ENCODE measurements around the gene SLCO6A1.

The SLCO6A1 gene

DNA sequence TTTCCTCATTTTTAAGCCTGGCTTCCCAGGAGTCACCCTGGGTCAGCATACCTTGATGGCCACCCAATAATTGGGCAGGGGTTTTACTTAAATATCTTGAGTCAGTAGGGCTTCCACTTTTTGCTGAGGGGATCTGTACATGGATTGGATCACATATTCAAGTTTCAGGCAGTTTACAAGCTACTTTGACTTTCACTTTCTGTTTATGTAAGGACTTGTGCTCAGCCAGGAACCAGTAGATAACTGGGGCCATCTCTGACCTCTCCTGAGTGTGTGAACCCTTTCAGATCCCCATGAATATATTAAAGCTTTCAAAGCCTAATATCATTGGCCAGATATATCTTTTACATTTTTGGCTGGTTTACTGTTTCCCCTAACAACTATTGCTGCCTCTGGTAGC, 45.1 kb downstream of the SLCO6A1 start:
- DNase-seq (ENCODE audit: low read depth): no peak

DNA sequence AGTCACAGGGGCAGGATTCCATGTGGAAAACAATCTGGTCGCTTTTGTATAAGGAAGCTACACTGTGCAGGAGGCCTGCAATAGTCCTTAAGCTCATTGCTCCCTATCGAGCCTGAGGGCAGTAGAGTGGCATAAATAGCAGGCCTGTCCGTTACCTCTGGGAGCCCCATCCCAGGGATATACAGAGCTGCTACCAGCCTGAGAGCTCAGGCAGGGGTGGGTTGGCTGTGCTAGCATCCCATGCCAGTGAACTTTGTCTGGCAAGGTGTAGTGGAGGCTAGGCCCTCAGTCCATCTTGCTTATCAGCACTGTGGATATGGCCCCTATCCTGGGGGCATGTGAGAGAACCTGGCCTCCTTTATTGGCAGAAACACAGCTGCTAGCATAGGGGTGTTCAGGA, 47.7 kb downstream of the SLCO6A1 start:
- no peak for DNase-seq (ENCODE audit: low read depth)

DNA sequence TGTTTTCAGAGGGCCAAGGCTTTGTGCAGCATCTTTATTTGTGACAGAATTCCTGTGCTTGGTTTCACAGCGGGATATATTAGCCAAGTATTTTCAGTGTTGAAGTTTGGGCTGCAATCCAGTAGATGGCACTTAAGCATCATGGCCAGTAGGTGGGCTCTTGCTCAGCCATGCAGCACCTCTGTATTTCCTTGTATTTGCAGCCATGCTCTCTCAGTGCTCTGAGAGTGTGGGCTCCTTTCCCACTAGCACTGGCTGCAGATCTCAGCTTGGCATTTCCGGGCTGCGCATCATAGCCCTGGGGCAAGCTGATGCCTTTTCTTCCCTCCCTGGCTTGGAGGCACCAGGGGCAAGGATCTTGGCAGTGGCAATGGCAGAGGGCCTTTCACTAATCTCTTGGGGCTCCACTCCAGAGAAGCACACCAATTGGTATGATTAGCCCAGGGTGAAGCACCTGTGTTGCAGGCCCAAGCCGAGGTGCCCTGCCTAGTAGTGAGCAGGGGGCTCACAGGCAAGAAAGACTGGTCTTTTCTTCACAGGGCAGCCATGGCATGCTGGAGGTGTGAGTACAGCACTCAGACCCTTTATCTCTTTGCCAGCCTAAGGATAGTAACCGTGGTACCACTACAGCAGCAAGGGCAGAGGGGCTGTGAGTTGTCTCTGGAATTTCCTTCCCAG, 48.3 kb downstream of the SLCO6A1 start:
- DNase-seq (ENCODE audit: low read depth): no peak

DNA sequence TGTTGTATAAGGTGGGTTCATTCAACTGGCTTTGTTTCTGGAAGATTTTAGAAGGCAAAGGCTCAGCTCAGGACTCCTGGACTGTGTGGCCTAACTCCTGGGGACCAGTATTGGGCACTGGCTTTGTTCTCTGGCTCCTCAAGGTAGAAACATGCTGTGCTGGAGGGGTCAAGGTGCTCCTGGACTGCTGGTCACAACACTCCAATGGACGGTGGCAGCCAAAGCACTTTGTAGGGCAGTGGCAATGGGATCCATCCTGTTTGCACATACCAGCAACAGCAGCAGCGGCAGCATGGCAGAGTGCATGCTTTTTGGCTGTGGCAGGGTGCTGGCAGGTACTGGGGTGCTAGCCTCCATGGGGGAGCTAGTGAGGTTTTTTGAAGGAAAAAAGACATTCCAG, 65.3 kb downstream of the SLCO6A1 start:
- no peak for DNase-seq (ENCODE audit: low read depth)

DNA sequence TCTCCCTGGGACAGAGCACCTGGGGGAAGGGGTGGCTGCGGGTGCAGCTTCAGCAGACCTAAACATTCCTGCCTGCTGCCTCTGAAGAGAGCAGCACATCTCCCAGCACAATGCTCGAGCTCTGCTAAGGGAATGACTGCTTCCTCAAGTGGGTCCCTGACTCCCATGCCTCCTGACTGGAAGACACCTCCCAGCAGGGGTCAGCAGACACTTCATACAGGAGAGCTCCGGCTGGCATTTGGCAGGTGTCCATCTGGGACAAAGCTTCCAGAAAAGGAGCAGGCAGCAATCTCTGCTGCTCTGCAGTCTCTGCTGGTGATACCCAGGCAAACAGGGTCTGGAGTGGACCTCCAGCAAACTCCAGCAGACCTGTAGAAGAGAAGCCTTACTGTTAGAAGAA, 77.2 kb downstream of the SLCO6A1 start:
- DNase-seq (ENCODE audit: low read depth): no peak

DNA sequence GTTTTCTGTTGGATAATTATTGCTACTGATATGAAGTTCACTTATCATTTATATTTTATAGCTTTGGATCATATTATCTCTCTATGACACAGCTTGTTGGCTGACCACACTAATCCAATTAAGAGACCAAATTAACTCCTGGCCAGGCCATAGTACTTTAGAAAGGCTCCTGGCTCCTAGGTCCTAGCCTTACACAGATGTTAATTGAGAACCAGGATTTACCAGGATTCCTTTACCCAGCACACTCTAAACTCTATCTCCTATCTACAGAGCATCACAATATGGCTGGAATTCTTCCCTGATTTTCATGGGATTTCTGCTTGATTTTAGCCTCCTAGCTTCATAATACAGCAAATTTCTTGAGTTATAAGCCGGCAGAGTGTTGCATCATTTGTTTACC, 80.3 kb downstream of the SLCO6A1 start:
- DNase-seq (ENCODE audit: low read depth): no peak

DNA sequence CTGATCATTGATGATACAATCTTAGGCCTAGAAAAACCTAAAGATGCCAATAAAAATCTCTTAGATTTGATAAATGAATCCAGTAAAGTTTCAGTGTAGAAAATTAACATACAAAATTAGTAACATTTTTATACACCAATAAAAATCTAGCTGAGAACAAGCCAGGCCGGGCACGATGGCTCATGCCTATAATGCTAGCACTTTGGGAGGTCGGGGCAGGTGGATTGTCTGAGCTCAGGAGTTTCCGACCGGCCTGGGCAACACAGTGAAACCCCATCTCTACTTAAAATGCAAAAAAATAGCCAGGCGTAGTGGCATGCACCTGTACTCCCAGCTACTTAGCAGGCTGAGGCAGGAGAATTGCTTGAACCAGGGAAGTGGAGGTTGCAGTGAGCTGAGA, 84.4 kb downstream of the SLCO6A1 start:
- DNase-seq (ENCODE audit: low read depth): no peak

DNA sequence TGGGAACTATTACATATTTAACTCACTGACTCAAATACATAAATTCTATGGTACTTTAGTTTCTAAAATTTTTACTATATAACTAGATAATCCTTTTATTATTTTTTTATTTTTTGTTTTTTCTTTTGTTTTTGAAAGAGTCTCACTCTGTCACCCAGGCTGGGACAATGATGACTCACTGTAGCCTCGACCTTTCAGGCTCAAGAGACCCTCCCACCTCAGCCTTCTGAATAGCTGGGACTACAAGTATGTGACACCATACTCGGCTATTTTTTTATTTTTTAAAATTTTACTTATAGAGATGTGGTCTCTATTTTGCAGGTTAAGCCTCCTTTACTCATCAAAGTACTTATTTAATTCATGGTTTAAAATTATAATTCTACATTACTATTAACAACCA, 110.6 kb downstream of the SLCO6A1 start:
- DNase-seq (ENCODE audit: low read depth): no peak

DNA sequence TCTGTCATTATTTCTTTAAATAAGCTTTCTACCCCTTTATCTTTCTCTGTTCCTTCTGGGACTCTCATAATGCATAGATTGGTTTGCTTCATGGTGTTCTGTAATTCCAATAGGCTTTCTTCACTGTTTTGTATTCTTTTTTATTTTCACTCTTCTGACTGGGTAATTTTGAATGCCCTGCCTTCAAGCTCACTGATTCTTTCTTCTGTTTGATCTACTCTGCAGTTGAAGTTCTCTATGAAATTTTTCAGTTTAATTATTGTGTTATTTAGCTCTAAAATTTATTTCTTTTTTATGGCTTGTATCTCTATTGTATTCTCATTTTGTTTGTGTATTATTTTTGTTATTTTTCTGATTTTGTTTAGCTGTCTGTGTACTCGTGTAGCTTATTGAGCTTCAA, 113.4 kb downstream of the SLCO6A1 start:
- no peak for DNase-seq (ENCODE audit: low read depth)

DNA sequence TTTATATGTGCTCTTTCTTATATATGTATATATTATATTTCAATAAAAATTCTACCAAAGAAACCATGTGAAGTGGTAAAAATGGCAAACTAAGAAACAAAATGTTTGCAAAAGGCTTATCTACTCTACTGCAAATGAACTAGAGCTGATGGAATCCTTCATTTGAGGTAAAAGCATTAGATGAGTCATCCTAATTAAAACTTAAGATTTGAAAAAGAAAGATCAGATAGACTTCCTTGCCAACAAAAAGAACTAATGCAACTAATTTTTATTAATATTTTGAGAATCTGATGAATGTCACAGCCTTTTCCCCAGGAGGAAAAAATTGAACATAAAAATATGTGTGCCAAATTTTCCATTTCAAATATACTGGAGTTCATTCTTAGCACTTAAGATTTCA, 118.6 kb downstream of the SLCO6A1 start:
- DNase-seq (ENCODE audit: low read depth): no peak

DNA sequence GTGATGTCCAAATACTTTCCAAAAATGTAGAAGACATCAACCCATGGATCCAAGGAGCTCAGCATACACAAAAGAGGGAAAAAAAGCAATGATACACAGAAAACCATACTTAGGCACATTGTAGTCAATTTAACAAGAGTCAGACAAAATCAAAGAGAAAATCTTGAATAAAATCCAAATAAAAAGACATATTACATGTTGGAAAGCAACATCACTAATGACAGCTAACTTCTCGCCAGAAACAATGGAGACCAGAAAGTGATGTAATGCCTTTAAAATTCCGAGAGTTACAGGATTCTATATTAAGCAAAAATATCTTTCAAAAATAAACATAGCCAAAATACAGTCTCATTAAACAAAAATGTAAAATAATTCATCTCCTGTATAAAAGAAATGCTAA, 122.9 kb downstream of the SLCO6A1 start:
- no peak for DNase-seq (ENCODE audit: low read depth)

DNA sequence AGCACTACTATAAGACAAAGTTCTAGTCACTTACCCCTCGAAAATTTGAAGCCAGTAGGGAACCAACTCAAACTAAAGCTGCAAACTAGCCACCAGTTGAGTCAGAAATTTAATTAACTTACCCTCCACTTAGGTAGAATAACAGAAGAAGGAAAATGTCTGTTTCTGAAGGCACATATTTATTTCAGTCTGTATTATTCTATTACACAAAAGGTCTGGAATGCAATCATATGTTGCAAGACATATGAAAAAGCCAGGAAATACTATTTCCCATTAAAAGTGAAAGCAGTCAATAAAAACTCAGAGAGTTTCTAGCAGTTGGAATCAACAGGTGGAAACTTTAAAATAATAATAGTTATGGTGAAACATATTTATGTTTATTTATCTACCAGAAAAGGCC, 123.5 kb downstream of the SLCO6A1 start:
- DNase-seq (ENCODE audit: low read depth): no peak

DNA sequence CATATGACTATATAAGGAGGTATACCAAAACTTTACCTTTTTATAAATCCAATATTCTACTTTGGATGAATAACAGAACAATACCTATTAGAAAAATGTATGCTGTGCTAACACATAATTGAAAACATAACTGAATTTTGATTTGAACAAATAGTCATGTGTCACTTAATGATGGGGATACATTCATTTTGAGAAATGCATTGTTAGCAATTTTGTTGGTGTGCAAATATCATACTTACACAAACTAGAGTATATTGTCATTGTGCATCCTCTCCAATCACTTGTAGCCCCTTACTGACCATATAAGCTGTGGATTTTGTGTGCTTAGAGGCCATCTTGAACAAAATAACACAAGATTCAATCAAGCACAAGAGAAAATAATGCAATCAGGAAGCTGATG, 130.4 kb downstream of the SLCO6A1 start:
- DNase-seq (ENCODE audit: low read depth): no peak

DNA sequence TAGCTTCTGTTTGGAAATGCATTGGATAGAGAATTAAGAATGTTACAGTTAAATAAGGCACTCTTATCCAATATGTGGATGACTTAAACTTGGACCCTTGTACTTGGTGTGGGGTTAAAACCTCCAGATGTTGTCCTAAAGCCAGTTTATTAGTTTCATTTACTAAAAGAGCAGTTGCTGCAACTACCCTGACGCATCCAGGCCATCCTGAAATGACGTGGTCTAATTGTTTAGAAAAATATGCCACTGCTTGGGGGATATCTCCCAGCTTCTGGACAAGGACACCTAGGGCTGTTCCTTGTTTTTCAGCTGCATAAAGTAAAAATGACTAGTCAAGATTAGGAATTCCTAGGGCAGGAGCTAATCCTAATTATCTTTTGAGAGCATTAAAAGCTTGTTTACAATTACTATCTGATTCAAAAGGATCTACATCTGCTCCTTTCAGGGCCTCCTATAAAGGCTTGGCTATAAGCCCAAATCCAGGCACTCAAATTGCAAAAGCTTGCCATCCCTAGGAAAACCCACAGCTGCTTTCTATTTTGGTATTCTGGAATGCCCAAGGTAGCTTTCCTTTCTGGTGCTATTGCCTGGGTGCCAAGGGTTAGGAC, 157.0 kb downstream of the SLCO6A1 start:
- no peak for DNase-seq (ENCODE audit: low read depth)

DNA sequence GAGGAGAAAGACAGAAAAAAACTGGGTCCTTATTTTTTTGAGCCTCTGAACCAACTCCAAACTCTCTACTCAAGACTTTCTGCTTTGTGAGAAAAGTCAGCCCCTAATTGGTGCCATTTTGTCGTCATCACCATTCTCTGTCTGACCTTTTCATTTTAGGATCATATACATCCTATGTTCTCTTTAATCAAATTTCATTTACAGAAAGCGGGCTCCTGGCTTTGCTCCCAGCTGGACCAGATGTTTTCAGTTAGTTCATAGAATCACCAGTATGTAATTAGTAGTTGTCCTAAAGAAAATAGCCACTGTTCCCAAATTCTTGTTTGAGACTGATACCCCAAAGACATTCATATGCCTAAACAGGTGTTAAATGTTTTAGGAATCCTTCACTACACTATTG, 174.1 kb downstream of the SLCO6A1 start:
- DNase-seq (ENCODE audit: low read depth): no peak

Data from T follicular helper cell (primary cell).